GM12878 (cell line): ENCODE data around the gene SLC44A4. TPM values are rescaled to one million over a fixed set of nuclear protein-coding genes. Genes with fewer than 3 reads are reported as not detected.

Source experiments
- BMI1 ChIP-seq: fragments of 450-650 bp; IDR thresholded peaks from 2 replicates; pipeline ENCODE4 v1.6.1; 2016; ENCODE audit warnings: mild to moderate bottlenecking, moderate library complexity, borderline replicate concordance
- CBX5 ChIP-seq: sonication (generic); IDR thresholded peaks from 2 replicates; pipeline ENCODE4 v1.6.1; 2016; ENCODE audit warnings: low read depth, moderate library complexity, mild to moderate bottlenecking, inconsistent platforms
- CEBPZ ChIP-seq: fragments of 150-350 bp; IDR thresholded peaks from 2 replicates; pipeline ENCODE4 v1.6.1; 2016; ENCODE audit warnings: low read depth, low read length
- EED ChIP-seq: sonication (generic); IDR thresholded peaks from 2 replicates; pipeline ENCODE4 v1.6.1; 2016; ENCODE audit warnings: antibody characterized with exemption, low read depth
- HSF1 ChIP-seq: fragments of 150-350 bp; IDR thresholded peaks from 2 replicates; pipeline ENCODE4 v1.6.1; 2014; ENCODE audit warnings: mild to moderate bottlenecking, low read depth, low read length
- LARP7 ChIP-seq: fragments of 450-650 bp; IDR thresholded peaks from 2 replicates; pipeline ENCODE4 v1.6.1; 2017; ENCODE audit warnings: mild to moderate bottlenecking
- MTA3 ChIP-seq: IDR thresholded peaks from 2 replicates; pipeline ENCODE4 v1.6.1; 2012; ENCODE audit warnings: low read length, inconsistent platforms, borderline replicate concordance
- MXI1 ChIP-seq: fragments of 150-350 bp; IDR thresholded peaks from 2 replicates; pipeline ENCODE4 v1.6.1; 2011; ENCODE audit warnings: low read depth, mild to moderate bottlenecking, inconsistent platforms, low read length, improper control_type of control experiment
- NFIC ChIP-seq: IDR thresholded peaks from 2 replicates; pipeline ENCODE4 v1.6.1; 2012; ENCODE audit warnings: low read depth, mild to moderate bottlenecking, inconsistent platforms, low read length, moderate library complexity
- NFYB ChIP-seq: IDR thresholded peaks from 2 replicates; pipeline ENCODE4 v1.6.1; 2011; ENCODE audit warnings: low read depth, mild to moderate bottlenecking, low read length, improper control_type of control experiment, moderate library complexity; ENCODE audit not compliant: insufficient read depth
- NR2C1 ChIP-seq: fragments of 450-650 bp; IDR thresholded peaks from 2 replicates; pipeline ENCODE4 v1.6.1; 2017; ENCODE audit warnings: antibody characterized with exemption, mild to moderate bottlenecking, moderate library complexity
- NR2F1 ChIP-seq: fragments of 450-650 bp; conservative IDR thresholded peaks from 2 replicates; pipeline ENCODE4 v1.6.1; 2017; ENCODE audit warnings: mild to moderate bottlenecking
- RUNX3 ChIP-seq: IDR thresholded peaks from 2 replicates; pipeline ENCODE4 v1.6.1; 2012; ENCODE audit warnings: low read length, inconsistent platforms
- SIX5 ChIP-seq: IDR thresholded peaks from 2 replicates; pipeline ENCODE4 v1.6.1; 2011; ENCODE audit warnings: mild to moderate bottlenecking, low read depth, low read length, moderate library complexity; ENCODE audit not compliant: severe bottlenecking
- polyA plus RNA-seq, 11 experiments: library from polyadenylated mRNA; depleted of rRNA in 4 of 11; unstranded in 6 of 11; stranded (reverse) in 5 of 11; fragments of >200 nt; fragmentation: Nextera tagmentation in 4 of 11; fragmentation: Illumina TruSeq in 1 of 11; extraction: Ambion mirVana in 4 of 11; extraction: Trizol in 1 of 11; gene quantifications; 1 replicate in 1 of 11; 2 replicates in 10 of 11; pipeline versions ENCODE4 v1.2.1 to v1.2.3, GENCODE V29; 2011 to 2016; ENCODE audit warnings: inconsistent platforms in 2 of 11, missing spikeins in 2 of 11, low read depth in 1 of 11
- total RNA-seq, 4 experiments: library from RNA; depleted of rRNA in 3 of 4; stranded (reverse); fragments of >200 nt in 3 of 4; fragmentation: Illumina TruSeq in 1 of 4; extraction: Trizol in 1 of 4; gene quantifications; 2 replicates each; pipeline versions ENCODE4 v1.2.1 to v1.2.3, GENCODE V29; 2013 to 2021
- TF ChIP-seq, protein P1 (sequence below): fragments of 450-650 bp; IDR thresholded peaks from 2 replicates; pipeline ENCODE4 v1.6.1; 2017; ENCODE audit warnings: mild to moderate bottlenecking, low read depth, inconsistent platforms; ENCODE audit not compliant: poor library complexity, severe bottlenecking

The SLC44A4 gene
- total and polyA plus RNA-seq, 10 of the 15 experiments (the other 5 are each of a cell fraction or from before 2014, with no cell fraction given), result 0.04 to 0.24 (median 0.15) TPM; not detected in 3

GRCh38 chr6:31814677-31815024 lies 64.1 kb downstream of the SLC44A4 start (continued):
- TF ChIP-seq NR2F1, result peak; percentile 30; the same call in 1 of the 2 replicates
- peak; percentile 75 for TF ChIP-seq EED
- no peak for TF ChIP-seq MXI1
- peak; percentile 92 for TF ChIP-seq HSF1
- no peak for TF ChIP-seq CBX5
- no peak for TF ChIP-seq NR2C1
- no peak for TF ChIP-seq NFIC
- TF ChIP-seq NFYB, result 0 out of 2 replicates have a peak, but pooled peaks have one; percentile 12
- TF ChIP-seq MTA3, result no peak
- TF ChIP-seq BMI1, result no peak
- no peak for TF ChIP-seq LARP7
- TF ChIP-seq, protein P1, sequence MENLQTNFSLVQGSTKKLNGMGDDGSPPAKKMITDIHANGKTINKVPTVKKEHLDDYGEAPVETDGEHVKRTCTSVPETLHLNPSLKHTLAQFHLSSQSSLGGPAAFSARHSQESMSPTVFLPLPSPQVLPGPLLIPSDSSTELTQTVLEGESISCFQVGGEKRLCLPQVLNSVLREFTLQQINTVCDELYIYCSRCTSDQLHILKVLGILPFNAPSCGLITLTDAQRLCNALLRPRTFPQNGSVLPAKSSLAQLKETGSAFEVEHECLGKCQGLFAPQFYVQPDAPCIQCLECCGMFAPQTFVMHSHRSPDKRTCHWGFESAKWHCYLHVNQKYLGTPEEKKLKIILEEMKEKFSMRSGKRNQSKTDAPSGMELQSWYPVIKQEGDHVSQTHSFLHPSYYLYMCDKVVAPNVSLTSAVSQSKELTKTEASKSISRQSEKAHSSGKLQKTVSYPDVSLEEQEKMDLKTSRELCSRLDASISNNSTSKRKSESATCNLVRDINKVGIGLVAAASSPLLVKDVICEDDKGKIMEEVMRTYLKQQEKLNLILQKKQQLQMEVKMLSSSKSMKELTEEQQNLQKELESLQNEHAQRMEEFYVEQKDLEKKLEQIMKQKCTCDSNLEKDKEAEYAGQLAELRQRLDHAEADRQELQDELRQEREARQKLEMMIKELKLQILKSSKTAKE, result peak; percentile 21
- TF ChIP-seq RUNX3, result no peak; the same call in 1 of the 2 replicates
- no peak for TF ChIP-seq CEBPZ
- TF ChIP-seq SIX5, result no peak
